ENCODE data around the gene KDM7A.

GRCh38 chr7:140136073-140136472 is 40.7 kb downstream of the KDM7A start:
- TF ChIP-seq SIN3A (IDR thresholded peaks at IDR 0.05; ENCODE audit: low read depth, low read length), result no peak
- no peak for TF ChIP-seq NRF1 (conservative IDR thresholded peaks at IDR 0.05; ENCODE audit: low read depth, low read length)
- no peak for TF ChIP-seq NR2C2 (IDR thresholded peaks at IDR 0.05; ENCODE audit: borderline replicate concordance, control insufficient read depth, insufficient read length, low read depth)
- no peak for TF ChIP-seq ZNF274 (IDR thresholded peaks at IDR 0.05; ENCODE audit: insufficient read depth, insufficient read length)
- TF ChIP-seq IKZF2 (IDR thresholded peaks at IDR 0.05), result no peak
- no peak for TF ChIP-seq YY1 (IDR thresholded peaks at IDR 0.05; ENCODE audit: low read depth, low read length)

Data from GM12878 (cell line).